ENCODE results near the gene ATXN1. TPM values are rescaled to one million over a fixed set of nuclear protein-coding genes. Genes with fewer than 3 reads are reported as not detected.

ATXN1 gene
- total and polyA plus RNA-seq, 2 experiments from 2014 or later, result 4.8 to 9.1 TPM

DNA sequence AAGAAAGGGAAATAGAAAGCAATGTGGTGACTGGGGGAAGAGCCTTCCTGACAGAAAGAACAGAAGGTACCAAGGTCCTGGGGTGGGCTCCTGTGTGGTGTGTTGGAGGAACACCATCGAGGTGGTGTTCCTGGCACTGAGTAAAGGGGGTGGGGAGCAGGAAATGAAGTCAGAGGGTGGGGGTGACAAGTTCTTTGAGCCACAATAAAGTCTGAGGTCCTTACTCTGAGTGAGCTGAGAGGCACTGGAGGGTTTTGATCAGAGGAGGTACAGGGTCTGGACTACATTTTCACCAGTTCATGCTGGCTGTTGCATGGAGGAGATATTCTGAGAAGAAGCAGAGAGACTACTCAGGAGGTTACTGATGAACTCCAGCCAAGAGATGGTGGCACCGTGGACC is 324.7 kb downstream of the ATXN1 start:
- no peaks in the 10 kb centered on the region for H3K36me3 ChIP-seq (ENCODE audit: insufficient read depth)
- no peak overlapping the region for H3K27ac Mint-ChIP-seq
- peaks cover 7% of the 10 kb centered on the region for H3K4me1 Mint-ChIP-seq
- H3K27me3 Mint-ChIP-seq (ENCODE audit: insufficient read depth, low read depth, poor library complexity), result peaks cover 5% of the 10 kb centered on the region
- H2AFZ ChIP-seq, result no peak overlapping the region
- H3K79me2 ChIP-seq (replicated peaks; ENCODE audit: insufficient read depth), result no peaks in the 10 kb centered on the region
- no peaks in the 10 kb centered on the region for H3K4me1 ChIP-seq (ENCODE audit: insufficient read depth)
- H3K9me2 ChIP-seq (ENCODE audit: insufficient read depth), result peaks cover 3% of the 10 kb centered on the region
- H3K4me3 ChIP-seq, result no peak overlapping the region
- H3F3A ChIP-seq (replicated peaks; ENCODE audit: low read depth), result no peaks in the 10 kb centered on the region
- no peak overlapping the region for H3K4me2 ChIP-seq
- H3K9me3 Mint-ChIP-seq, result no peaks in the 10 kb centered on the region
- no peak for DNase-seq (ENCODE audit: low spot score)
- H3K36me3 Mint-ChIP-seq (ENCODE audit: low read depth), result no peaks in the 10 kb centered on the region
- no peak overlapping the region for H3K4me3 Mint-ChIP-seq
- ATAC-seq, result no peak
- TF ChIP-seq STAT1 (IDR thresholded peaks at IDR 0.05; ENCODE audit: unreplicated experiment) (no peak), NANOG (IDR thresholded peaks at IDR 0.05; ENCODE audit: borderline replicate concordance) (no peak), EZH2 (IDR thresholded peaks at IDR 0.05; ENCODE audit: low read depth, unreplicated experiment) (no peak), EZH2phosphoT487 (IDR thresholded peaks at IDR 0.05; ENCODE audit: unreplicated experiment) (no peak), ZNF114 (CRISPR knock-in tag; IDR thresholded peaks at IDR 0.05) (no peak), JUNB (IDR thresholded peaks at IDR 0.05; ENCODE audit: unreplicated experiment) (no peak), CREB1 (CRISPR knock-in tag; IDR thresholded peaks at IDR 0.05; ENCODE audit: low read depth) (no peak), POLR2AphosphoS5 (IDR thresholded peaks at IDR 0.05; ENCODE audit: low read depth) (no peak)
- TF ChIP-seq, protein P1, sequence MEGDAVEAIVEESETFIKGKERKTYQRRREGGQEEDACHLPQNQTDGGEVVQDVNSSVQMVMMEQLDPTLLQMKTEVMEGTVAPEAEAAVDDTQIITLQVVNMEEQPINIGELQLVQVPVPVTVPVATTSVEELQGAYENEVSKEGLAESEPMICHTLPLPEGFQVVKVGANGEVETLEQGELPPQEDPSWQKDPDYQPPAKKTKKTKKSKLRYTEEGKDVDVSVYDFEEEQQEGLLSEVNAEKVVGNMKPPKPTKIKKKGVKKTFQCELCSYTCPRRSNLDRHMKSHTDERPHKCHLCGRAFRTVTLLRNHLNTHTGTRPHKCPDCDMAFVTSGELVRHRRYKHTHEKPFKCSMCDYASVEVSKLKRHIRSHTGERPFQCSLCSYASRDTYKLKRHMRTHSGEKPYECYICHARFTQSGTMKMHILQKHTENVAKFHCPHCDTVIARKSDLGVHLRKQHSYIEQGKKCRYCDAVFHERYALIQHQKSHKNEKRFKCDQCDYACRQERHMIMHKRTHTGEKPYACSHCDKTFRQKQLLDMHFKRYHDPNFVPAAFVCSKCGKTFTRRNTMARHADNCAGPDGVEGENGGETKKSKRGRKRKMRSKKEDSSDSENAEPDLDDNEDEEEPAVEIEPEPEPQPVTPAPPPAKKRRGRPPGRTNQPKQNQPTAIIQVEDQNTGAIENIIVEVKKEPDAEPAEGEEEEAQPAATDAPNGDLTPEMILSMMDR (conservative IDR thresholded peaks at IDR 0.05; ENCODE audit: low read depth in 2 of 2), result no peak
- TF ChIP-seq, protein P2, sequence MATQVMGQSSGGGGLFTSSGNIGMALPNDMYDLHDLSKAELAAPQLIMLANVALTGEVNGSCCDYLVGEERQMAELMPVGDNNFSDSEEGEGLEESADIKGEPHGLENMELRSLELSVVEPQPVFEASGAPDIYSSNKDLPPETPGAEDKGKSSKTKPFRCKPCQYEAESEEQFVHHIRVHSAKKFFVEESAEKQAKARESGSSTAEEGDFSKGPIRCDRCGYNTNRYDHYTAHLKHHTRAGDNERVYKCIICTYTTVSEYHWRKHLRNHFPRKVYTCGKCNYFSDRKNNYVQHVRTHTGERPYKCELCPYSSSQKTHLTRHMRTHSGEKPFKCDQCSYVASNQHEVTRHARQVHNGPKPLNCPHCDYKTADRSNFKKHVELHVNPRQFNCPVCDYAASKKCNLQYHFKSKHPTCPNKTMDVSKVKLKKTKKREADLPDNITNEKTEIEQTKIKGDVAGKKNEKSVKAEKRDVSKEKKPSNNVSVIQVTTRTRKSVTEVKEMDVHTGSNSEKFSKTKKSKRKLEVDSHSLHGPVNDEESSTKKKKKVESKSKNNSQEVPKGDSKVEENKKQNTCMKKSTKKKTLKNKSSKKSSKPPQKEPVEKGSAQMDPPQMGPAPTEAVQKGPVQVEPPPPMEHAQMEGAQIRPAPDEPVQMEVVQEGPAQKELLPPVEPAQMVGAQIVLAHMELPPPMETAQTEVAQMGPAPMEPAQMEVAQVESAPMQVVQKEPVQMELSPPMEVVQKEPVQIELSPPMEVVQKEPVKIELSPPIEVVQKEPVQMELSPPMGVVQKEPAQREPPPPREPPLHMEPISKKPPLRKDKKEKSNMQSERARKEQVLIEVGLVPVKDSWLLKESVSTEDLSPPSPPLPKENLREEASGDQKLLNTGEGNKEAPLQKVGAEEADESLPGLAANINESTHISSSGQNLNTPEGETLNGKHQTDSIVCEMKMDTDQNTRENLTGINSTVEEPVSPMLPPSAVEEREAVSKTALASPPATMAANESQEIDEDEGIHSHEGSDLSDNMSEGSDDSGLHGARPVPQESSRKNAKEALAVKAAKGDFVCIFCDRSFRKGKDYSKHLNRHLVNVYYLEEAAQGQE (IDR thresholded peaks at IDR 0.05; ENCODE audit: unreplicated experiment), result no peak
- TF ChIP-seq, protein P3, sequence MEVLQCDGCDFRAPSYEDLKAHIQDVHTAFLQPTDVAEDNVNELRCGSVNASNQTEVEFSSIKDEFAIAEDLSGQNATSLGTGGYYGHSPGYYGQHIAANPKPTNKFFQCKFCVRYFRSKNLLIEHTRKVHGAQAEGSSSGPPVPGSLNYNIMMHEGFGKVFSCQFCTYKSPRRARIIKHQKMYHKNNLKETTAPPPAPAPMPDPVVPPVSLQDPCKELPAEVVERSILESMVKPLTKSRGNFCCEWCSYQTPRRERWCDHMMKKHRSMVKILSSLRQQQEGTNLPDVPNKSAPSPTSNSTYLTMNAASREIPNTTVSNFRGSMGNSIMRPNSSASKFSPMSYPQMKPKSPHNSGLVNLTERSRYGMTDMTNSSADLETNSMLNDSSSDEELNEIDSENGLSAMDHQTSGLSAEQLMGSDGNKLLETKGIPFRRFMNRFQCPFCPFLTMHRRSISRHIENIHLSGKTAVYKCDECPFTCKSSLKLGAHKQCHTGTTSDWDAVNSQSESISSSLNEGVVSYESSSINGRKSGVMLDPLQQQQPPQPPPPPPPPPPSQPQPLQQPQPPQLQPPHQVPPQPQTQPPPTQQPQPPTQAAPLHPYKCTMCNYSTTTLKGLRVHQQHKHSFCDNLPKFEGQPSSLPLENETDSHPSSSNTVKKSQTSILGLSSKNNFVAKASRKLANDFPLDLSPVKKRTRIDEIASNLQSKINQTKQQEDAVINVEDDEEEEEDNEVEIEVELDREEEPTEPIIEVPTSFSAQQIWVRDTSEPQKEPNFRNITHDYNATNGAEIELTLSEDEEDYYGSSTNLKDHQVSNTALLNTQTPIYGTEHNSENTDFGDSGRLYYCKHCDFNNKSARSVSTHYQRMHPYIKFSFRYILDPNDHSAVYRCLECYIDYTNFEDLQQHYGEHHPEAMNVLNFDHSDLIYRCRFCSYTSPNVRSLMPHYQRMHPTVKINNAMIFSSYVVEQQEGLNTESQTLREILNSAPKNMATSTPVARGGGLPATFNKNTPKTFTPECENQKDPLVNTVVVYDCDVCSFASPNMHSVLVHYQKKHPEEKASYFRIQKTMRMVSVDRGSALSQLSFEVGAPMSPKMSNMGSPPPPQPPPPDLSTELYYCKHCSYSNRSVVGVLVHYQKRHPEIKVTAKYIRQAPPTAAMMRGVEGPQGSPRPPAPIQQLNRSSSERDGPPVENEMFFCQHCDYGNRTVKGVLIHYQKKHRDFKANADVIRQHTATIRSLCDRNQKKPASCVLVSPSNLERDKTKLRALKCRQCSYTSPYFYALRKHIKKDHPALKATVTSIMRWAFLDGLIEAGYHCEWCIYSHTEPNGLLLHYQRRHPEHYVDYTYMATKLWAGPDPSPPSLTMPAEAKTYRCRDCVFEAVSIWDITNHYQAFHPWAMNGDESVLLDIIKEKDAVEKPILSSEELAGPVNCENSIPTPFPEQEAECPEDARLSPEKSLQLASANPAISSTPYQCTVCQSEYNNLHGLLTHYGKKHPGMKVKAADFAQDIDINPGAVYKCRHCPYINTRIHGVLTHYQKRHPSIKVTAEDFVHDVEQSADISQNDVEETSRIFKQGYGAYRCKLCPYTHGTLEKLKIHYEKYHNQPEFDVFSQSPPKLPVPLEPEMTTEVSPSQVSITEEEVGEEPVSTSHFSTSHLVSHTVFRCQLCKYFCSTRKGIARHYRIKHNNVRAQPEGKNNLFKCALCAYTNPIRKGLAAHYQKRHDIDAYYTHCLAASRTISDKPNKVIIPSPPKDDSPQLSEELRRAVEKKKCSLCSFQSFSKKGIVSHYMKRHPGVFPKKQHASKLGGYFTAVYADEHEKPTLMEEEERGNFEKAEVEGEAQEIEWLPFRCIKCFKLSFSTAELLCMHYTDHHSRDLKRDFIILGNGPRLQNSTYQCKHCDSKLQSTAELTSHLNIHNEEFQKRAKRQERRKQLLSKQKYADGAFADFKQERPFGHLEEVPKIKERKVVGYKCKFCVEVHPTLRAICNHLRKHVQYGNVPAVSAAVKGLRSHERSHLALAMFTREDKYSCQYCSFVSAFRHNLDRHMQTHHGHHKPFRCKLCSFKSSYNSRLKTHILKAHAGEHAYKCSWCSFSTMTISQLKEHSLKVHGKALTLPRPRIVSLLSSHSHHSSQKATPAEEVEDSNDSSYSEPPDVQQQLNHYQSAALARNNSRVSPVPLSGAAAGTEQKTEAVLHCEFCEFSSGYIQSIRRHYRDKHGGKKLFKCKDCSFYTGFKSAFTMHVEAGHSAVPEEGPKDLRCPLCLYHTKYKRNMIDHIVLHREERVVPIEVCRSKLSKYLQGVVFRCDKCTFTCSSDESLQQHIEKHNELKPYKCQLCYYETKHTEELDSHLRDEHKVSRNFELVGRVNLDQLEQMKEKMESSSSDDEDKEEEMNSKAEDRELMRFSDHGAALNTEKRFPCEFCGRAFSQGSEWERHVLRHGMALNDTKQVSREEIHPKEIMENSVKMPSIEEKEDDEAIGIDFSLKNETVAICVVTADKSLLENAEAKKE (CRISPR knock-in tag; IDR thresholded peaks at IDR 0.05), result no peak
- TF ChIP-seq, protein P4, sequence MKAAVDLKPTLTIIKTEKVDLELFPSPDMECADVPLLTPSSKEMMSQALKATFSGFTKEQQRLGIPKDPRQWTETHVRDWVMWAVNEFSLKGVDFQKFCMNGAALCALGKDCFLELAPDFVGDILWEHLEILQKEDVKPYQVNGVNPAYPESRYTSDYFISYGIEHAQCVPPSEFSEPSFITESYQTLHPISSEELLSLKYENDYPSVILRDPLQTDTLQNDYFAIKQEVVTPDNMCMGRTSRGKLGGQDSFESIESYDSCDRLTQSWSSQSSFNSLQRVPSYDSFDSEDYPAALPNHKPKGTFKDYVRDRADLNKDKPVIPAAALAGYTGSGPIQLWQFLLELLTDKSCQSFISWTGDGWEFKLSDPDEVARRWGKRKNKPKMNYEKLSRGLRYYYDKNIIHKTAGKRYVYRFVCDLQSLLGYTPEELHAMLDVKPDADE (IDR thresholded peaks at IDR 0.05), result no peak
- H4K20me1 ChIP-seq (replicated peaks; ENCODE audit: insufficient read depth), result no peaks in the 10 kb centered on the region
- no peaks in the 10 kb centered on the region for H3K27me3 ChIP-seq (ENCODE audit: insufficient read depth)
- no peak overlapping the region for H3K27ac ChIP-seq (ENCODE audit: low read depth)

All from GM23338 (cell line).